Psoas muscle (tissue), 8 donors: ENCODE data around the gene FUT6. TPM values are rescaled to one million over a fixed set of nuclear protein-coding genes. Genes with fewer than 3 reads are reported as not detected.

Experiments
- ATAC-seq, 4 donors: fragments of 200-7000 bp; cut with Tn5 transposase; one replicate each; pipeline ENCODE4 v1.9.1; 2020; ENCODE audit warnings: moderate library complexity in 3 of 4, mild to moderate bottlenecking in 2 of 4
- DNase-seq, 2 donors: peaks; one replicate each; pipeline ENCODE4 v3.0.0-alpha.2; 2020
- H3K27ac ChIP-seq: fragments of 200-600 bp; one replicate; pipeline ENCODE4 v1.8.0; 2022
- H3K27me3 ChIP-seq, 3 donors: fragments of 200-600 bp in 1 of 3; one replicate each; pipeline versions ENCODE4 v1.6.1 to v1.8.0; 2013 to 2022; ENCODE audit warnings: low read length in 2 of 3, mild to moderate bottlenecking in 2 of 3, moderate library complexity in 1 of 3; ENCODE audit not compliant: insufficient read depth in 3 of 3
- H3K36me3 ChIP-seq, 2 donors: fragments of 200-600 bp in 1 of 2; one replicate each; pipeline versions ENCODE4 v1.6.1 to v1.8.0; 2013 to 2022; ENCODE audit warnings: low read depth in 1 of 2, mild to moderate bottlenecking in 1 of 2, moderate library complexity in 1 of 2; ENCODE audit not compliant: insufficient read depth in 1 of 2
- H3K4me1 ChIP-seq: fragments of 200-600 bp; one replicate; pipeline ENCODE4 v1.8.0; 2022
- H3K4me3 ChIP-seq: fragments of 200-600 bp; one replicate; pipeline ENCODE4 v1.8.0; 2022; ENCODE audit warnings: mild to moderate bottlenecking
- H3K9me3 ChIP-seq: fragments of 200-600 bp; one replicate; pipeline ENCODE4 v1.8.0; 2022
- CTCF ChIP-seq: fragments of 200-600 bp; IDR thresholded peaks from one replicate; pipeline ENCODE4 v1.8.0; 2022; ENCODE audit warnings: antibody characterized with exemption
- WGBS, 3 donors: extraction: QIAGEN DNeasy Blood & Tissue Kit; methylation state at CpG; one replicate each; pipeline versions ENCODE4 v1.1.6 to v1.1.7; 2013; 5-methylcytosine and 5-hydroxymethylcytosine counted together
- intact Hi-C, 2 donors: fragments of 100-400 bp; cut with DNase I; formaldehyde crosslinking; loops; one replicate each; pipeline versions ENCODE4 v1.11.0 to v1.14.2; 2022
- polyA plus RNA-seq, 3 donors: library from polyadenylated mRNA; stranded (reverse); fragments of 200-250 nt; gene quantifications; one replicate each; pipeline ENCODE4 v1.2.3, GENCODE V29; 2013
- total RNA-seq, 4 donors: library from RNA; stranded (reverse); fragmentation: NEBNext Ultra II Directional in 2 of 4; extraction: Animal tissue kit (Norgen Biotek cat#: 25700) in 2 of 4; gene quantifications; one replicate each; pipeline versions ENCODE4 v1.2.1 to v1.2.4, GENCODE V29; 2021 to 2023
- donor health status: healthy with polysubstance abuse.
- donor health status: DM: no; HTN: no; CAD: no; lungs with moderate emphysema.
- donor health status: Bipolar disorder and iron deficiency.
- donor health status: healthy.
- donor health status: DM: yes; HTN: yes; CAD: no.
- donor health status: DM: no; HTN: no; CAD: no.
- donor health status: DM: no; HTN: no; CAD: no.
- donor health status: DM: yes; HTN: yes; CAD: no.

Gene FUT6
- total and polyA plus RNA-seq, 7 donors, result 0.03 TPM; not detected in 5

GRCh38 chr19:5818594-5818993 lies 20.9 kb downstream of the FUT6 start:
- WGBS, 3 donors, result 74 to 80% (median 78%) methylated on average over 10 of the region's 10 CpGs
- H3K27ac ChIP-seq, result no peak overlapping the region
- no peak overlapping the region for H3K4me3 ChIP-seq
- H3K27me3 ChIP-seq, result peaks cover 0 to 41% (median 1%) of the 10 kb centered on the region in 3 donors
- H3K36me3 ChIP-seq, result no peaks in the 10 kb centered on the region
- ATAC-seq (no peak), DNase-seq (no peak)
- H3K9me3 ChIP-seq, result no peaks in the 10 kb centered on the region
- intact Hi-C loops, result no loop called here
- no peak for TF ChIP-seq CTCF
- H3K4me1 ChIP-seq, result no peaks in the 10 kb centered on the region

GRCh38 chr19:5817218-5817617 lies 22.3 kb downstream of the FUT6 start:
- TF ChIP-seq CTCF, result no peak

GRCh38 chr19:5814852-5815246 lies 24.7 kb downstream of the FUT6 start:
- Histone ChIP-seq H3K27me3 (peaks cover 0 to 41% (median 3%) of the 10 kb centered on the region in 3 donors), H3K4me1 (no peaks in the 10 kb centered on the region), H3K4me3 (no peak overlapping the region), H3K27ac (no peak overlapping the region), H3K36me3 (no peaks in the 10 kb centered on the region), H3K9me3 (no peaks in the 10 kb centered on the region)
- ATAC-seq (no peak), DNase-seq (no peak)
- TF ChIP-seq CTCF, result no peak
- intact Hi-C loops, result no loop called here
- 40 to 56% (median 50%) methylated on average over 11 of the region's 11 CpGs for WGBS, 3 donors

More at GRCh38 chr19:5817218-5817617, 22.3 kb downstream of the FUT6 start:
- intact Hi-C loops, result no loop called here
- ATAC-seq (no peak), DNase-seq (no peak)
- H3K27me3 ChIP-seq, result peaks cover 0 to 43% (median 3%) of the 10 kb centered on the region in 3 donors
- H3K9me3 ChIP-seq, result no peaks in the 10 kb centered on the region
- H3K4me3 ChIP-seq, result no peak overlapping the region
- H3K36me3 ChIP-seq, result no peaks in the 10 kb centered on the region
- H3K27ac ChIP-seq, result no peak overlapping the region
- H3K4me1 ChIP-seq, result no peaks in the 10 kb centered on the region
- WGBS, 3 donors, result 82 to 89% (median 87%) methylated on average over 2 of the region's 2 CpGs

GRCh38 chr19:5814123-5814851 lies 25.2 kb downstream of the FUT6 start:
- 66 to 71% (median 70%) methylated on average over 8 to 9 of the region's 9 CpGs for WGBS, 3 donors
- Histone ChIP-seq H3K4me3 (no peak overlapping the region), H3K9me3 (no peaks in the 10 kb centered on the region), H3K27me3 (peaks cover 0 to 37% (median 3%) of the 10 kb centered on the region in 3 donors), H3K27ac (no peak overlapping the region), H3K36me3 (no peaks in the 10 kb centered on the region), H3K4me1 (no peaks in the 10 kb centered on the region)
- intact Hi-C loops, result no loop called here
- DNase-seq (no peak), ATAC-seq (no peak)
- TF ChIP-seq CTCF, result no peak

- WGBS, 3 donors, result 83 to 86% (median 83%) methylated on average over 4 of the region's 4 CpGs
Observed at GRCh38 chr19:5811117-5811516, 28.4 kb downstream of the FUT6 start.

More at GRCh38 chr19:5811117-5811516, 28.4 kb downstream of the FUT6 start:
- DNase-seq, result no peak
- TF ChIP-seq CTCF, result no peak
- H3K27ac ChIP-seq, result no peak overlapping the region
- no peaks in the 10 kb centered on the region for H3K36me3 ChIP-seq
- no peaks in the 10 kb centered on the region for H3K4me1 ChIP-seq
- intact Hi-C loops, result no loop called here
- H3K27me3 ChIP-seq, result peaks cover 0 to 44% (median 5%) of the 10 kb centered on the region in 3 donors
- H3K4me3 ChIP-seq, result no peak overlapping the region
- H3K9me3 ChIP-seq, result no peaks in the 10 kb centered on the region
- no peak for ATAC-seq
